PC-3 (cell line): ENCODE measurements around the gene TRAF3IP3.

Experiments
- EZH2 ChIP-seq: fragments of 300-600 bp; sonication (generic); IDR thresholded peaks from one replicate; pipeline ENCODE4 v1.6.1; 2017; ENCODE audit warnings: antibody characterized with exemption, mild to moderate bottlenecking, low read length; ENCODE audit not compliant: unreplicated experiment
- EZH2phosphoT487 ChIP-seq: fragments of 300-600 bp; sonication (generic); IDR thresholded peaks from 2 replicates; pipeline ENCODE4 v1.6.1; 2018; ENCODE audit warnings: mild to moderate bottlenecking, antibody characterized with exemption, low read length, borderline replicate concordance
- TF ChIP-seq, protein P1 (sequence below): fragments of 300-600 bp; sonication (generic); conservative IDR thresholded peaks from 2 replicates; pipeline ENCODE4 v1.5.1; 2017; ENCODE audit warnings: antibody characterized with exemption, low read depth, mild to moderate bottlenecking, low read length

DNA sequence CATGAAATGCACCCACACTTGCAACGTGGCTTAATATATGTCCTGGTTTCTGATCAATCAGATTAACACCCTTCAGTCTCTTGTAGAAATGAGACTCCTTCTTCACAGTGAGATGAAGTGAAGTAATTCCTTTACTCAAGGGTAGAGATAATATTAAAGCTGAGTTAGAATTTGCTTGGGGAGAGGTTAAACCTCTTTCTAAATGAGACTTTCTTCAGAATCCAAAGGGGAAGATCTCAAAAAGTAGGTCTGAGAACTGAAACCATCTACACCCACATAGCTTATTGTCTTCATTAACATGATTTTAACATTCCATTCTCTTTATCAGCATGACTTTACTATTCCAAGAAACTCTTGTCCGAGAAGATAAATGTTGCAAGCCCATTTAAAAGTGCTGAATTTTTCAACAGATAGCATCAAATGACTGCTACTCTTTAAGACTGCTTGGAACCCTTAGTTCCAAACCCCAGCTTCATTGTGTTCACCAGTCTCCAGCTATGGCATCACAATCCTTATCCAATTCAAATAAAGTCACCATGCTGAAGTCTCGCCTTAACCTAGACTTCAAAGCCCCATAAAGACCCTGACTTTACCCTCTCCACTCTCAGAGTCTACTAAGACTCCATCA is 19.2 kb upstream of the TRAF3IP3 start:
- TF ChIP-seq, protein P1, sequence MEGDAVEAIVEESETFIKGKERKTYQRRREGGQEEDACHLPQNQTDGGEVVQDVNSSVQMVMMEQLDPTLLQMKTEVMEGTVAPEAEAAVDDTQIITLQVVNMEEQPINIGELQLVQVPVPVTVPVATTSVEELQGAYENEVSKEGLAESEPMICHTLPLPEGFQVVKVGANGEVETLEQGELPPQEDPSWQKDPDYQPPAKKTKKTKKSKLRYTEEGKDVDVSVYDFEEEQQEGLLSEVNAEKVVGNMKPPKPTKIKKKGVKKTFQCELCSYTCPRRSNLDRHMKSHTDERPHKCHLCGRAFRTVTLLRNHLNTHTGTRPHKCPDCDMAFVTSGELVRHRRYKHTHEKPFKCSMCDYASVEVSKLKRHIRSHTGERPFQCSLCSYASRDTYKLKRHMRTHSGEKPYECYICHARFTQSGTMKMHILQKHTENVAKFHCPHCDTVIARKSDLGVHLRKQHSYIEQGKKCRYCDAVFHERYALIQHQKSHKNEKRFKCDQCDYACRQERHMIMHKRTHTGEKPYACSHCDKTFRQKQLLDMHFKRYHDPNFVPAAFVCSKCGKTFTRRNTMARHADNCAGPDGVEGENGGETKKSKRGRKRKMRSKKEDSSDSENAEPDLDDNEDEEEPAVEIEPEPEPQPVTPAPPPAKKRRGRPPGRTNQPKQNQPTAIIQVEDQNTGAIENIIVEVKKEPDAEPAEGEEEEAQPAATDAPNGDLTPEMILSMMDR, result no peak
- TF ChIP-seq EZH2, result no peak
- no peak for TF ChIP-seq EZH2phosphoT487
